GM23338 (cell line): ENCODE data around the gene NAA11. TPM values are rescaled to one million over a fixed set of nuclear protein-coding genes. Genes with fewer than 3 reads are reported as not detected.

Experiments used
- ATAC-seq: fragments of 200-7000 bp; cut with Tn5 transposase; 3 replicates; pipeline ENCODE4 v1.9.1; 2020
- DNase-seq: peaks from one replicate; pipeline ENCODE4 v3.0.0-alpha.2; 2015; ENCODE audit warnings: low spot score
- H2AFZ ChIP-seq: fragments of 200-600 bp; sonication (generic); 2 replicates; pipeline ENCODE4 v1.8.0; 2016; ENCODE audit warnings: antibody characterized with exemption, mild to moderate bottlenecking, moderate library complexity
- H3F3A ChIP-seq: fragments of 200-600 bp; sonication (generic); replicated peaks from 2 replicates; pipeline ENCODE4 v1.8.0; 2017; ENCODE audit warnings: antibody characterized with exemption, mixed run types, low read depth
- H3K27ac ChIP-seq: fragments of 200-600 bp; sonication (generic); 2 replicates; pipeline ENCODE4 v1.6.1; 2016; ENCODE audit warnings: low read depth
- H3K27me3 ChIP-seq: fragments of 200-600 bp; sonication (generic); 2 replicates; pipeline ENCODE4 v1.8.0; 2016; ENCODE audit warnings: mild to moderate bottlenecking, mixed run types, moderate library complexity; ENCODE audit not compliant: insufficient read depth
- H3K36me3 ChIP-seq: fragments of 200-600 bp; sonication (generic); 2 replicates; pipeline ENCODE4 v1.8.0; 2016; ENCODE audit warnings: mild to moderate bottlenecking; ENCODE audit not compliant: insufficient read depth
- H3K4me1 ChIP-seq: fragments of 200-600 bp; sonication (generic); 2 replicates; pipeline ENCODE4 v1.8.0; 2016; ENCODE audit warnings: mild to moderate bottlenecking, moderate library complexity; ENCODE audit not compliant: insufficient read depth
- H3K4me2 ChIP-seq: fragments of 200-600 bp; sonication (generic); 2 replicates; pipeline ENCODE4 v1.7.1; 2017; ENCODE audit warnings: mixed run types
- H3K4me3 ChIP-seq: fragments of 200-600 bp; sonication (generic); 2 replicates; pipeline ENCODE4 v1.6.1; 2016; ENCODE audit warnings: mixed run types
- H3K79me2 ChIP-seq: fragments of 200-600 bp; sonication (generic); replicated peaks from 2 replicates; pipeline ENCODE4 v1.8.0; 2017; ENCODE audit warnings: mild to moderate bottlenecking; ENCODE audit not compliant: insufficient read depth
- H3K9me2 ChIP-seq: fragments of 200-600 bp; sonication (generic); 2 replicates; pipeline ENCODE4 v1.8.0; 2017; ENCODE audit not compliant: insufficient read depth
- H4K20me1 ChIP-seq: fragments of 200-600 bp; sonication (generic); replicated peaks from 2 replicates; pipeline ENCODE4 v1.8.0; 2017; ENCODE audit warnings: mild to moderate bottlenecking; ENCODE audit not compliant: insufficient read depth
- H3K27ac Mint-ChIP-seq: 2 replicates; pipeline ENCODE4 v1.8.0; 2020; ENCODE audit warnings: inconsistent platforms, mild to moderate bottlenecking, moderate library complexity, mixed read lengths
- H3K27me3 Mint-ChIP-seq: 3 replicates; pipeline ENCODE4 v1.8.0; 2022; ENCODE audit warnings: low read depth, mild to moderate bottlenecking, moderate library complexity, mixed read lengths, inconsistent platforms; ENCODE audit not compliant: insufficient read depth, poor library complexity
- H3K36me3 Mint-ChIP-seq: 3 replicates; pipeline ENCODE4 v1.8.0; 2021; ENCODE audit warnings: low read depth, mild to moderate bottlenecking, inconsistent platforms, moderate library complexity, mixed read lengths
- H3K4me1 Mint-ChIP-seq: 3 replicates; pipeline ENCODE4 v1.8.0; 2020; ENCODE audit warnings: mild to moderate bottlenecking, inconsistent platforms, mixed read lengths
- H3K4me3 Mint-ChIP-seq: 3 replicates; pipeline ENCODE4 v1.8.0; 2021; ENCODE audit warnings: moderate library complexity, mild to moderate bottlenecking, inconsistent platforms, mixed read lengths
- H3K9me3 Mint-ChIP-seq: 3 replicates; pipeline ENCODE4 v1.8.0; 2020; ENCODE audit warnings: moderate library complexity, mild to moderate bottlenecking, inconsistent platforms, mixed read lengths
- CREB1 ChIP-seq: fragments of 250-450 bp; sonication (Bioruptor Pico); IDR thresholded peaks from 2 replicates; pipeline ENCODE4 v1.5.0; 2020; ENCODE audit warnings: low read depth, mild to moderate bottlenecking, moderate library complexity
- CTCF ChIP-seq, 2 experiments: fragments of 200-600 bp in 1 of 2; sonication (generic) in 1 of 2; conservative IDR thresholded peaks; 2 replicates each; pipeline versions ENCODE4 v1.5.1 to v1.6.1; 2016 to 2017; ENCODE audit warnings: antibody characterized with exemption in 2 of 2, low read depth in 2 of 2, mild to moderate bottlenecking in 2 of 2, moderate library complexity in 1 of 2
- ETS1 ChIP-seq: IDR thresholded peaks from 2 replicates; pipeline ENCODE4 v1.6.1; 2016; ENCODE audit warnings: antibody characterized with exemption
- EZH2 ChIP-seq: fragments of 200-600 bp; sonication (generic); IDR thresholded peaks from one replicate; pipeline ENCODE4 v1.8.0; 2017; ENCODE audit warnings: antibody characterized with exemption, mild to moderate bottlenecking, low read depth; ENCODE audit not compliant: unreplicated experiment
- EZH2phosphoT487 ChIP-seq: fragments of 200-600 bp; sonication (generic); IDR thresholded peaks from one replicate; pipeline ENCODE4 v1.8.1; 2018; ENCODE audit warnings: antibody characterized with exemption; ENCODE audit not compliant: unreplicated experiment
- JUNB ChIP-seq: IDR thresholded peaks from one replicate; pipeline ENCODE4 v1.6.1; 2016; ENCODE audit warnings: antibody characterized with exemption; ENCODE audit not compliant: unreplicated experiment
- NANOG ChIP-seq: IDR thresholded peaks from 2 replicates; pipeline ENCODE4 v1.6.1; 2016; ENCODE audit warnings: antibody characterized with exemption, borderline replicate concordance
- POLR2AphosphoS5 ChIP-seq: IDR thresholded peaks from 2 replicates; pipeline ENCODE4 v1.6.1; 2016; ENCODE audit warnings: antibody characterized with exemption, low read depth
- REST ChIP-seq: IDR thresholded peaks from one replicate; pipeline ENCODE4 v1.6.1; 2018; ENCODE audit warnings: antibody characterized with exemption; ENCODE audit not compliant: unreplicated experiment
- STAT1 ChIP-seq: IDR thresholded peaks from one replicate; pipeline ENCODE4 v1.6.1; 2016; ENCODE audit warnings: antibody characterized with exemption; ENCODE audit not compliant: unreplicated experiment
- ZNF114 ChIP-seq: fragments of 250-450 bp; sonication (Bioruptor Pico); IDR thresholded peaks from 2 replicates; pipeline ENCODE4 v1.5.0; 2020; ENCODE audit warnings: mild to moderate bottlenecking, moderate library complexity
- ZNF331 ChIP-seq: fragments of 250-450 bp; sonication (Bioruptor Pico); IDR thresholded peaks from 2 replicates; pipeline ENCODE4 v1.5.0; 2020; ENCODE audit warnings: low read depth, mild to moderate bottlenecking, moderate library complexity
- ZNF462 ChIP-seq: fragments of 250-450 bp; sonication (Bioruptor Pico); IDR thresholded peaks from 2 replicates; pipeline ENCODE4 v1.5.0; 2020; ENCODE audit warnings: mild to moderate bottlenecking, moderate library complexity
- polyA plus RNA-seq: library from polyadenylated mRNA; unstranded; fragments of >200 nt; fragmentation: Nextera tagmentation; extraction: Ambion mirVana; gene quantifications from 2 replicates; pipeline ENCODE4 v1.2.1, GENCODE V29; 2016
- total RNA-seq: library from RNA; depleted of rRNA; stranded (reverse); fragments of >200 nt; shearing (Covaris generic); gene quantifications from 2 replicates; pipeline ENCODE4 v1.2.3, GENCODE V29; 2014

The NAA11 gene
- total and polyA plus RNA-seq, 2 experiments from 2014 or later = not detected

GRCh38 chr4:79306795-79307194 lies 19.1 kb downstream of the NAA11 start:
- H3K4me3 Mint-ChIP-seq = no peak overlapping the region
- H3K79me2 ChIP-seq = no peaks in the 10 kb centered on the region
- no peaks in the 10 kb centered on the region for H3K36me3 ChIP-seq
- DNase-seq (no peak), ATAC-seq (no peak)
- H4K20me1 ChIP-seq = no peaks in the 10 kb centered on the region
- no peaks in the 10 kb centered on the region for H3F3A ChIP-seq
- H3K27ac ChIP-seq = no peak overlapping the region
- no peak overlapping the region for H2AFZ ChIP-seq
- no peak overlapping the region for H3K4me2 ChIP-seq
- no peaks in the 10 kb centered on the region for H3K36me3 Mint-ChIP-seq
- no peaks in the 10 kb centered on the region for H3K9me2 ChIP-seq
- H3K4me1 Mint-ChIP-seq = no peaks in the 10 kb centered on the region
- no peaks in the 10 kb centered on the region for H3K27me3 ChIP-seq
- TF ChIP-seq CTCF (conservative IDR thresholded peaks at IDR 0.05; ENCODE audit: low read depth in 2 of 2) (no peak), ETS1 (no peak), ZNF114 (CRISPR knock-in tag) (no peak), ZNF462 (no peak), EZH2phosphoT487 (no peak), STAT1 (no peak), POLR2AphosphoS5 (no peak), JUNB (no peak), EZH2 (no peak), REST (no peak), CREB1 (CRISPR knock-in tag) (no peak), ZNF331 (CRISPR knock-in tag) (no peak), NANOG (no peak)
- no peaks in the 10 kb centered on the region for H3K4me1 ChIP-seq
- no peaks in the 10 kb centered on the region for H3K27me3 Mint-ChIP-seq
- H3K4me3 ChIP-seq = no peak overlapping the region
- H3K27ac Mint-ChIP-seq = no peak overlapping the region
- no peaks in the 10 kb centered on the region for H3K9me3 Mint-ChIP-seq
